DND-41 (cell line): ENCODE results near the gene GLS.

ENCODE experiments used
- CTCF ChIP-seq: IDR thresholded peaks from 2 replicates; pipeline ENCODE4 v1.5.1; 2012; ENCODE audit warnings: borderline replicate concordance, low read length, moderate library complexity, mild to moderate bottlenecking; ENCODE audit not compliant: poor library complexity, severe bottlenecking; ENCODE audit errors: extremely low read depth
- EZH2 ChIP-seq: IDR thresholded peaks from 3 replicates; pipeline ENCODE4 v1.6.1; 2012; ENCODE audit warnings: borderline replicate concordance, low read depth, mild to moderate bottlenecking, moderate library complexity, low read length, inconsistent platforms; ENCODE audit not compliant: severe bottlenecking

GRCh38 chr2:190982262-190983034 is 101.8 kb downstream of the GLS start:
- TF ChIP-seq EZH2 (no peak), CTCF (no peak)
